NOMO-1 (cell line): ENCODE data around the gene CHDH.

ENCODE experiments used
- DNase-seq, 2 experiments: peaks; one replicate each; lab custom pipeline; 2025; ENCODE audit not compliant: unreplicated experiment in 2 of 2; lab: John Stamatoyannopoulos, UW

CHDH gene

GRCh38 chr3:53856964-53857363, 10.7 kb upstream of the CHDH start:
- DNase-seq = peak in 1 of 2 experiments; percentile 15

GRCh38 chr3:53850895-53851294, 4.7 kb upstream of the CHDH start:
- DNase-seq = no peak

GRCh38 chr3:53849916-53850315, 3.7 kb upstream of the CHDH start:
- no peak for DNase-seq

GRCh38 chr3:53846851-53847155, 584 bp upstream of the CHDH start:
- DNase-seq = no peak

- DNase-seq = no peak
These were observed 412 bp downstream of the CHDH start for GRCh38 chr3:53845881-53846133.

- DNase-seq = peak in 1 of 2 experiments; percentile 19
These were observed 927 bp downstream of the CHDH start for GRCh38 chr3:53845103-53845880.

- no peak for DNase-seq
These were observed 1.7 kb downstream of the CHDH start for GRCh38 chr3:53844262-53845102.

GRCh38 chr3:53843195-53844177, 2.7 kb downstream of the CHDH start:
- no peak for DNase-seq

GRCh38 chr3:53842436-53843194, 3.6 kb downstream of the CHDH start:
- no peak for DNase-seq

GRCh38 chr3:53841296-53841695, 4.9 kb downstream of the CHDH start:
- DNase-seq = no peak

GRCh38 chr3:53837331-53837730, 8.9 kb downstream of the CHDH start:
- no peak for DNase-seq

GRCh38 chr3:53836084-53836872, 9.9 kb downstream of the CHDH start:
- no peak for DNase-seq

GRCh38 chr3:53835257-53835656, 11.0 kb downstream of the CHDH start:
- no peak for DNase-seq

GRCh38 chr3:53834429-53835095, 11.7 kb downstream of the CHDH start:
- DNase-seq = peak; percentile 84 to 90

GRCh38 chr3:53833700-53834099, 12.5 kb downstream of the CHDH start:
- DNase-seq = no peak

GRCh38 chr3:53833053-53833645, 13.1 kb downstream of the CHDH start:
- DNase-seq = no peak

GRCh38 chr3:53830944-53831343, 15.3 kb downstream of the CHDH start:
- no peak for DNase-seq

- DNase-seq = no peak
These were observed 16.6 kb downstream of the CHDH start for GRCh38 chr3:53829605-53830004.

- no peak for DNase-seq
These were observed 17.6 kb downstream of the CHDH start for GRCh38 chr3:53828581-53828980.
